H1 (cell line): ENCODE data around the gene ASCL2. TPM values are rescaled to one million over a fixed set of nuclear protein-coding genes. Genes with fewer than 3 reads are reported as not detected.

Experiments
- CTCF ChIA-PET: fragments of 300-600 bp; sonication (Branson Sonifier 250); formaldehyde crosslinking; loops from one replicate; lab custom pipeline; 2021; ENCODE audit not compliant: partially characterized antibody; lab: Charles Lee
- POLR2A ChIA-PET: fragments of 300-600 bp; sonication (Branson Sonifier 250); formaldehyde crosslinking; loops from one replicate; lab custom pipeline; 2021; ENCODE audit warnings: inconsistent platforms; ENCODE audit not compliant: partially characterized antibody; lab: Charles Lee
- DNase-seq, 2 experiments: peaks; one replicate each; pipeline versions ENCODE4 v3.0.0 to v3.0.0-alpha.2; 2010 to 2022; ENCODE audit warnings: low spot score in 2 of 2, low read depth in 1 of 2, mixed read lengths in 1 of 2
- FAIRE-seq: peaks from 2 replicates; lab custom pipeline; 2011; peaks lifted over from hg19 to GRCh38; lab: Jason Lieb, UNC
- H2AFZ ChIP-seq: 2 replicates; pipeline ENCODE4 v1.8.1; 2012; ENCODE audit warnings: low read length, inconsistent platforms
- H2AK5ac ChIP-seq: 2 replicates; pipeline ENCODE4 v1.6.1; 2013; ENCODE audit warnings: low read depth, low read length
- H2BK120ac ChIP-seq: replicated peaks from 2 replicates; pipeline ENCODE3; 2013; ENCODE audit warnings: low read depth, low read length, inconsistent platforms
- H2BK12ac ChIP-seq: 2 replicates; pipeline ENCODE4 v1.6.1; 2013; ENCODE audit warnings: low read depth, low read length
- H2BK15ac ChIP-seq: 2 replicates; pipeline ENCODE4 v1.6.1; 2013; ENCODE audit warnings: low read length
- H2BK20ac ChIP-seq: 2 replicates; pipeline ENCODE4 v1.6.1; 2013; ENCODE audit warnings: low read length
- H2BK5ac ChIP-seq: 2 replicates; pipeline ENCODE4 v1.6.1; 2013; ENCODE audit warnings: low read depth, low read length
- H3K14ac ChIP-seq: 2 replicates; pipeline ENCODE4 v1.6.1; 2013; ENCODE audit warnings: inconsistent platforms; ENCODE audit not compliant: insufficient read length
- H3K18ac ChIP-seq: 2 replicates; pipeline ENCODE4 v1.6.1; 2013; ENCODE audit warnings: low read length; ENCODE audit errors: extremely low read depth
- H3K23ac ChIP-seq: 2 replicates; pipeline ENCODE4 v1.6.1; 2013; ENCODE audit warnings: inconsistent platforms; ENCODE audit not compliant: insufficient read length
- H3K23me2 ChIP-seq: 2 replicates; pipeline ENCODE4 v1.6.1; 2013; ENCODE audit warnings: low read depth, low read length
- H3K27ac ChIP-seq: 2 replicates; pipeline ENCODE4 v1.6.1; 2011; ENCODE audit warnings: low read depth, low read length, inconsistent platforms
- H3K27me3 ChIP-seq, 4 experiments: replicated peaks in 1 of 4; 1 replicate in 1 of 4; 2 replicates in 3 of 4; pipeline versions ENCODE4 v1.6.1 to v1.8.1; 2011 to 2013; ENCODE audit warnings: low read length in 3 of 4, mild to moderate bottlenecking in 3 of 4, inconsistent platforms in 2 of 4, mixed read lengths in 2 of 4, moderate library complexity in 1 of 4; ENCODE audit not compliant: control insufficient read depth in 3 of 4, insufficient read depth in 3 of 4; ENCODE audit errors: extremely low read depth in 1 of 4
- H3K36me3 ChIP-seq, 4 experiments: 2 replicates each; pipeline versions ENCODE4 v1.6.1 to v1.8.1; 2011 to 2013; ENCODE audit warnings: mild to moderate bottlenecking in 4 of 4, low read length in 3 of 4, moderate library complexity in 2 of 4, control low read depth in 1 of 4, inconsistent platforms in 1 of 4; ENCODE audit not compliant: insufficient read depth in 4 of 4, control insufficient read depth in 2 of 4
- H3K4ac ChIP-seq: replicated peaks from 2 replicates; pipeline ENCODE3; 2013; ENCODE audit warnings: low read length, low read depth, mixed read lengths, inconsistent platforms; ENCODE audit not compliant: insufficient read length
- H3K4me1 ChIP-seq, 4 experiments: replicated peaks in 1 of 4; 1 replicate in 1 of 4; 2 replicates in 3 of 4; pipeline versions ENCODE4 v1.6.1 to v1.8.1; 2011 to 2013; ENCODE audit warnings: low read length in 3 of 4, inconsistent platforms in 2 of 4, mixed read lengths in 1 of 4; ENCODE audit not compliant: insufficient read depth in 4 of 4, control insufficient read depth in 3 of 4
- H3K4me2 ChIP-seq, 2 experiments: 2 replicates each; pipeline versions ENCODE4 v1.6.1 to v1.8.1; 2011 to 2013; ENCODE audit warnings: low read depth in 2 of 2, low read length in 2 of 2, control low read depth in 1 of 2, inconsistent platforms in 1 of 2, mild to moderate bottlenecking in 1 of 2; ENCODE audit not compliant: insufficient read depth in 1 of 2
- H3K4me3 ChIP-seq, 4 experiments: fragments of 200-600, 300-600 bp in 1 of 4; sonication (generic), shearing (Covaris generic), sonication (Bioruptor Twin) in 1 of 4; 2 replicates each; pipeline versions ENCODE4 v1.5.1 to v1.8.1; 2011 to 2016; ENCODE audit warnings: low read length in 4 of 4, low read depth in 3 of 4, control low read depth in 2 of 4, inconsistent platforms in 2 of 4, mild to moderate bottlenecking in 2 of 4, mixed read lengths in 1 of 4, moderate library complexity in 1 of 4; ENCODE audit not compliant: insufficient read depth in 2 of 4; ENCODE audit errors: extremely low read depth in 1 of 4
- H3K56ac ChIP-seq: replicated peaks from 2 replicates; pipeline ENCODE3; 2013; ENCODE audit warnings: low read depth, mild to moderate bottlenecking, mixed read lengths, low read length, inconsistent platforms; ENCODE audit not compliant: insufficient read length
- H3K79me1 ChIP-seq: 2 replicates; pipeline ENCODE4 v1.6.1; 2013; ENCODE audit warnings: low read depth, low read length, control low read depth
- H3K79me2 ChIP-seq, 2 experiments: 2 replicates each; pipeline versions ENCODE4 v1.6.1 to v1.8.1; 2012 to 2013; ENCODE audit warnings: low read length in 2 of 2, mild to moderate bottlenecking in 2 of 2, inconsistent platforms in 1 of 2; ENCODE audit not compliant: insufficient read depth in 2 of 2, control insufficient read depth in 1 of 2
- H3K9ac ChIP-seq, 4 experiments: replicated peaks in 1 of 4; 1 replicate in 1 of 4; 2 replicates in 3 of 4; pipeline versions ENCODE4 v1.6.1 to v1.8.1; 2011 to 2013; ENCODE audit warnings: low read depth in 3 of 4, low read length in 3 of 4, control low read depth in 2 of 4, mild to moderate bottlenecking in 2 of 4, moderate library complexity in 2 of 4, inconsistent platforms in 1 of 4; ENCODE audit errors: extremely low read depth in 1 of 4
- H3K9me3 ChIP-seq, 2 experiments: 2 replicates each; pipeline versions ENCODE4 v1.6.1 to v1.8.1; 2012 to 2013; ENCODE audit warnings: mild to moderate bottlenecking in 2 of 2, moderate library complexity in 2 of 2, control low read depth in 1 of 2, inconsistent platforms in 1 of 2, low read depth in 1 of 2, low read length in 1 of 2, mixed read lengths in 1 of 2; ENCODE audit not compliant: insufficient read depth in 2 of 2
- H4K20me1 ChIP-seq, 2 experiments: replicated peaks in 1 of 2; 2 replicates each; pipeline versions ENCODE3 to v1.8.1; 2011 to 2013; ENCODE audit warnings: inconsistent platforms in 2 of 2, low read length in 2 of 2, mild to moderate bottlenecking in 1 of 2; ENCODE audit not compliant: insufficient read depth in 2 of 2, control insufficient read depth in 1 of 2
- H4K5ac ChIP-seq: 2 replicates; pipeline ENCODE4 v1.6.1; 2013; ENCODE audit warnings: low read length, low read depth, mixed read lengths, inconsistent platforms; ENCODE audit not compliant: insufficient read length
- H4K8ac ChIP-seq: 2 replicates; pipeline ENCODE4 v1.8.0; 2013; ENCODE audit warnings: mild to moderate bottlenecking, moderate library complexity, low read length, inconsistent platforms; ENCODE audit not compliant: insufficient read depth; ENCODE audit errors: extremely low read depth
- H4K91ac ChIP-seq: replicated peaks from 2 replicates; pipeline ENCODE3; 2013; ENCODE audit warnings: low read length, mixed read lengths, inconsistent platforms; ENCODE audit not compliant: insufficient read length
- FOSL1 ChIP-seq: IDR thresholded peaks from 2 replicates; pipeline ENCODE4 v1.6.1; 2011; ENCODE audit warnings: mild to moderate bottlenecking, low read depth, low read length, moderate library complexity; ENCODE audit not compliant: insufficient read depth
- POLR2AphosphoS5 ChIP-seq: IDR thresholded peaks from 2 replicates; pipeline ENCODE4 v1.6.1; 2011; ENCODE audit warnings: low read depth, low read length
- SUZ12 ChIP-seq: fragments of 200-600 bp; sonication (generic); IDR thresholded peaks from 2 replicates; pipeline ENCODE4 v1.6.1; 2012; ENCODE audit warnings: mild to moderate bottlenecking, inconsistent platforms, low read length, moderate library complexity, mixed read lengths
- WGBS, 2 experiments: shearing (Covaris generic) in 1 of 2; methylation state at CpG; one replicate each; pipeline versions ENCODE4 v1.1.6 to v1.1.7; 2013 to 2015; ENCODE audit warnings: low lambda C conversion rate in 2 of 2, mixed read lengths in 2 of 2, inconsistent platforms in 1 of 2, low coverage in 1 of 2, missing lambda C conversion rate in 1 of 2; ENCODE audit not compliant: insufficient replicate concordance in 2 of 2, insufficient coverage in 1 of 2, insufficient read length in 1 of 2; ENCODE audit errors: extremely low coverage in 1 of 2, missing lambda C conversion rate in 1 of 2; 5-methylcytosine and 5-hydroxymethylcytosine counted together
- polyA plus RNA-seq, 7 experiments: library from polyadenylated mRNA; depleted of rRNA in 3 of 7; stranded (reverse) in 5 of 7; unstranded in 2 of 7; fragments of >200 nt in 5 of 7; fragments of 200-250 nt in 2 of 7; gene quantifications; 1 replicate in 5 of 7; 2 replicates in 1 of 7; 4 replicates in 1 of 7; pipeline versions ENCODE4 v1.2.1 to v1.2.3, GENCODE V29; 2011 to 2013; ENCODE audit warnings: missing spikeins in 2 of 7, mixed read lengths in 2 of 7
- total RNA-seq: library from RNA; stranded (reverse); fragmentation: NEBNext Ultra II Directional; extraction: Animal tissue kit (Norgen Biotek cat#: 25700); gene quantifications from 2 replicates; pipeline ENCODE4 v1.2.1, GENCODE V29; 2021
- TF ChIP-seq, protein P1 (sequence below), 3 experiments: IDR thresholded peaks; 1 replicate in 2 of 3; 2 replicates in 1 of 3; pipeline versions ENCODE4 v1.5.1 to v1.6.1; 2011; ENCODE audit warnings: low read length in 3 of 3, mild to moderate bottlenecking in 3 of 3, inconsistent platforms in 2 of 3, low read depth in 1 of 3, moderate library complexity in 1 of 3; ENCODE audit not compliant: insufficient read depth in 1 of 3; ENCODE audit errors: control extremely low read depth in 1 of 3

ASCL2 gene
- total and polyA plus RNA-seq, 2 of the 8 experiments (the other 6 are each of a cell fraction or from before 2014, with no cell fraction given), result 0.51 to 0.56 TPM

DNA sequence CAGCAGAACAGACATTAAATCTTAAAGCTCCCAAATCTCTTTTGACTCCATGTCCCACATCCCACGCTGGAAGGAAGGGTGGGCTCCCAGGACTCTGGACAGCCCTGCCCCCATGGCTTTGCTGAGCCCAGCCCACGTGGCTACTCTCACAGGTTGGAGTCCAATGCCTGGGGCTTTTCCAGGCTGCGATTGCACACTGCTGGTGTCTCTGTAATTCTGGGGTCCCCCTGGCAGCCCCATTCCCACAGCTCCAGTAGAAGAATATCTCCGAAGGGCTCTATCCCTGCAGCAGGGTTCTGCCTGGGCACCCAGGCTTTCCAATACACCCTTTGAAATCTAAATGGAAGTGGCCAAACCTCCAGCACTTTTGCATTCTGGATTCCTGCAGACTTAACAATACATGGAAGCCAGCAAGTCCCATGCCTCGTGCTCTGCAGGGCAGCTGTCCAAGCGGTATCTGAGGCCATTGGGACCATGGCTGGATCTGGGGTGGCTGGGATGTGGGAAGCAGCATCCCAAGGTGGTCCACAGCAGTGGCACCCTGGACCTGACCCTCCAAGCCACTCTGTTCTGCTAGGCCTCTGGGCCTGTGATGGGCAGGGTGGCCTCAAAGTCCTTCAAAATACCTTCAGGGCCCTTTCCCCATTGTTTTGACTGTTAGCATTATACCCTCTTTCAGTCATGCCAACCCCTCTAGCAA, 50.9 kb downstream of the ASCL2 start:
- peaks cover 0 to 20% (median 4%) of the 10 kb centered on the region in 4 experiments; a peak in 4 of 7 replicates for H3K27me3 ChIP-seq
- peaks cover 0 to 2% (median under 1%) of the 10 kb centered on the region in 4 experiments; a peak in 1 of 7 replicates for H3K4me1 ChIP-seq
- no peak overlapping the region for H3K23ac ChIP-seq
- no peak overlapping the region for H2AK5ac ChIP-seq
- WGBS, 2 experiments, result 91% methylated on average over 6 of the region's 6 CpGs; no CpG with 5 or more reads in 1 of the 2 experiments
- no peak overlapping the region for H4K91ac ChIP-seq
- no peak for DNase-seq
- H4K20me1 ChIP-seq, result peaks cover 0 to 4% of the 10 kb centered on the region in 2 experiments
- TF ChIP-seq, protein P1, sequence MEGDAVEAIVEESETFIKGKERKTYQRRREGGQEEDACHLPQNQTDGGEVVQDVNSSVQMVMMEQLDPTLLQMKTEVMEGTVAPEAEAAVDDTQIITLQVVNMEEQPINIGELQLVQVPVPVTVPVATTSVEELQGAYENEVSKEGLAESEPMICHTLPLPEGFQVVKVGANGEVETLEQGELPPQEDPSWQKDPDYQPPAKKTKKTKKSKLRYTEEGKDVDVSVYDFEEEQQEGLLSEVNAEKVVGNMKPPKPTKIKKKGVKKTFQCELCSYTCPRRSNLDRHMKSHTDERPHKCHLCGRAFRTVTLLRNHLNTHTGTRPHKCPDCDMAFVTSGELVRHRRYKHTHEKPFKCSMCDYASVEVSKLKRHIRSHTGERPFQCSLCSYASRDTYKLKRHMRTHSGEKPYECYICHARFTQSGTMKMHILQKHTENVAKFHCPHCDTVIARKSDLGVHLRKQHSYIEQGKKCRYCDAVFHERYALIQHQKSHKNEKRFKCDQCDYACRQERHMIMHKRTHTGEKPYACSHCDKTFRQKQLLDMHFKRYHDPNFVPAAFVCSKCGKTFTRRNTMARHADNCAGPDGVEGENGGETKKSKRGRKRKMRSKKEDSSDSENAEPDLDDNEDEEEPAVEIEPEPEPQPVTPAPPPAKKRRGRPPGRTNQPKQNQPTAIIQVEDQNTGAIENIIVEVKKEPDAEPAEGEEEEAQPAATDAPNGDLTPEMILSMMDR (IDR thresholded peaks at IDR 0.05; ENCODE audit: control extremely low read depth in 1 of 3, insufficient read depth in 1 of 3, low read depth in 1 of 3, low read length in 3 of 3), result no peak
- no peak for TF ChIP-seq FOSL1
- TF ChIP-seq SUZ12, result no peak
- TF ChIP-seq POLR2AphosphoS5, result no peak
- H2AFZ ChIP-seq, result no peak overlapping the region
- H4K5ac ChIP-seq, result no peak overlapping the region
- no peak overlapping the region for H2BK5ac ChIP-seq
- no peaks in the 10 kb centered on the region for H3K36me3 ChIP-seq
- H3K79me1 ChIP-seq, result no peaks in the 10 kb centered on the region
- no peak overlapping the region for H3K56ac ChIP-seq
- H2BK15ac ChIP-seq, result 0 out of 2 replicates have a peak overlapping the region, but pooled peaks have one; percentile 18
- no peaks in the 10 kb centered on the region for H3K9me3 ChIP-seq
- no peak overlapping the region for H3K14ac ChIP-seq
- ChIA-PET CTCF (interaction anchor here (1.0 kb wide), 1 partner anchor 79 kb away, joined by 3 read pairs; no protein-coding TSS in a partner anchor), POLR2A (interaction anchor here (1.5 kb wide), 1 partner anchor 10 kb away, joined by 4 read pairs; no protein-coding TSS in a partner anchor)
- no peak overlapping the region for H3K27ac ChIP-seq
- no peak overlapping the region for H2BK20ac ChIP-seq
- no peak overlapping the region; the same call in 1 of the 2 replicates for H4K8ac ChIP-seq
- no peak for FAIRE-seq
- H3K79me2 ChIP-seq, result no peaks in the 10 kb centered on the region
- H3K9ac ChIP-seq, result no peak overlapping the region
- H3K4me2 ChIP-seq, result no peak overlapping the region
- no peak overlapping the region for H3K18ac ChIP-seq
- no peak overlapping the region for H3K4ac ChIP-seq
- H2BK120ac ChIP-seq, result no peak overlapping the region
- H3K4me3 ChIP-seq, result no peak overlapping the region
- H3K23me2 ChIP-seq, result peaks cover 3% of the 10 kb centered on the region; the same call in 1 of the 2 replicates
- no peak overlapping the region for H2BK12ac ChIP-seq
